Suppressor macrophage (primary cell): ENCODE measurements around the gene LAMTOR5.
"Not testable (repeated sequence)": the region's sequence is repeated elsewhere in the genome, so short reads cannot be mapped to it uniquely, and the experiment has no call there.

ENCODE experiments used
- DNase-seq, 4 experiments: peaks; one replicate each; pipeline ENCODE4 v3.0.0-alpha.2; 2020 to 2022

LAMTOR5 gene

GRCh38 chr1:110426854-110427253 is 19.4 kb upstream of the LAMTOR5 start:
- DNase-seq: peak; percentile 46 to 71 (median 64)

DNA sequence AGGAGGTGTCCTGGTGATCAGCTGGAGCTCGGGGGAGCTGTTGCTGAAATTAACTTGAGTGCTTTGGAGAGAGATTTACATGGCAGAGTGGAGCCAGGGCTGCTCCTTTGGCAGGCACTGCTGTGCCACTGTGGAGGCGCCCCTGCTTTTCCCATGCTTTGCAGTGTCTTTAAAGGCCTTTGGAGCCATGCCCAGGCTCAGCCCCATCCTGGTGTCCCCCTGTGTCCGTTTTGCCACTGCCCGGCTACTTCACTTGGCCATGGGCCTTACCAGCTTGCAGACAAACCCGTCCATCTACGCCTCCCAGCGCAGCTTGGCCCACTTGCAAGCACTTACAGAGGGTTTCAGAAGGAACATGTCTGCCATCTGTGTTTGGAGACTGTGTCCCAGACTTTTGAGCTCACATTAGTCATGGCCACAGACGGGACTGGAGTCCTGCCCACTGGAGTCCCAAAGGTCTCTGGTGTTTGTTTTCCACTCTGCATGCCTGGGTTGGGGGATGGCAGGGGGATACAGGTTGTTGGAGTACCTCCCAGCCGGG is 18.2 kb upstream of the LAMTOR5 start:
- DNase-seq: no peak

DNA sequence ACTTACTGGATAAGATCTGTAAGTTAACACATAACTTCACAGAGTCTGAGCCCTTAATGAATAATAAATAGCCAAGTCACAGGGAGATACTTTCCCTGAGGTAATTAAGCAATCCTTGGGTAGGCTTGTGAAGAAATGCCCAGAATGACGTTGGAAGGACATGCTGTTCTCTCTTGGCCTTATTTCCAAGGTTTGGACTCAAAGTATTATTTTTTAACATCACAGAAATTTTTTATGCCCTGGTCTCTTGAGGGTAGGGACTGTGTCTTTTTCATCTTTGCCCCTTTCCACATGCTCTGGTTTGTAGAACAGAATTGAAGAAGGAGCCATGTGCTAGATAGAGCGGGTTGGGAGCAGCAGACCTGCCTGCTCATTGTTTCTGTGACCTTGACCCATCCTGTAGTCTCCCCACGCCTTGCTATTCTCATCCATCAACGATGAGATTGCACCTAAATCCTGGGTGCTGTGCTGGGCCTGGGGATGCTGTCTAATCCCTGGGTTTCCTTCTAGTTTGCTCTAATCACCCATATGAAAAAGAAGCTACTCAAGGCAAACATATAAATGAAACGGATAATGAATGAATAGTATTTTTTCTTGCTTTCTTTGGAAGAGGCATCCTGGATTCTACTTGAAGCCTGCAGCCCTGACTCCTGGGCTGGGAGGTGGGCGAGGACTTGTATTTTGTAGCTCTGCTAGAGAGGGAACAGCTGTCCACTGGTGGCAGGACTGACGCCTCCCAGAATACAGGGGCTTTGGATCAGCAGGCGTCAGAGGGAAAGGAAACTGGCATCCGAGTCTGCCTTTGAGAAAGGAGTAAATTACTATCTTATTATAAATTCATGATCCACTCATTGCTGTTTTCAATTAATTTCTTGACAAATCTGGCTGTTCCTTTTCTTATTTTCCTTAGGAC is 17.5 kb upstream of the LAMTOR5 start:
- DNase-seq: peak; percentile 45 to 70 (median 62)

- DNase-seq: peak; percentile 82 to 93 (median 90)
Observed at GRCh38 chr1:110420874-110421793, 13.6 kb upstream of the LAMTOR5 start.

DNA sequence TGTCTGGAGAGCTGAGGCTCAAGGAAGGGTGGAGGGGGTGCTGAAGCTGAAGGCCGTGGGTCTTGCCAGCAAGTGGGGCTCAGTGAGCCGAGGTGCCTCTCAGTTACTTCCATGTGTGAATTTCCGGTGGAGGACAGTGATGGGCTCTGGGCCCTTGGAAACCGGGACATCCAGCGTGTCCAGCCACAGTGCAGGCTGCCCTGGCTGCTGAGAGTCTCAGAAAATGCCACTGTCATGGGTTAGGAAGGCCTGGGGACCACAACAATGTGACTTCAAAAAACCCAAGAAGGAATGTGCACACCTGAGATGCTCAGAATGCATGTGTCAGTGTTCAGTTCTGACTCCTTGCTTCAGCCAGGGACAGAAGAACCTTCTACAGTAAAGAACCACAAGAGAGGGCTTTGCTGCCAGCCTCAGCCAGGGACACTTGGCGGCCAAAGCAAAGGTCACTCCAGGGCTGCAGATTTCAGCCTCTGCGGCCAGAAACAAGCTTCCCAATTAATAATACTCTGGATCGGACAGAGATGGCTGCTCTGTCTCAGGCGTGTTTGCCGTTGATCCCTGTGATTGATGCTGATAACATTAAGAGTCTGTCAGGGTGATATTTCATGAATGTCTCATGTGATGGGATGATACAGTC is 12.6 kb upstream of the LAMTOR5 start:
- no peak for DNase-seq

DNA sequence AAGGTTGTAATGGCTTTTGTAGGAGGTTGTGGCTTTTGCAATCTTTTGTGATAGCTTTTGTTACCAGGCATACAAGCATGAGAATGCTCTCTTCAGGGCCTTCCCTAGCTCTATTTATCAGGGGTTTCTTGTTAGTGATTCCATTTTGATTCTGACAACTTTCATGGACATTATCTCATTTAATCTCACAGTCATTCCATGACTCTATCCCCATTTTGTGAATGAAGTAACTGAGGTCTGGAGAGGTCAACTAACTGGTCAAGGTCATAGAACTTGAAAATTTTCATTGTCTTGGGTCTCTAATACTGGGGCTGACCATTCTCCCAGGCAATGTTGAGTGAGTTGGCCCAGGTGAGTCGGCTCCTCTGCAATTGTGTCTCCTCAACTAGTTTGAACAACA is 11.2 kb upstream of the LAMTOR5 start:
- no peak for DNase-seq

GRCh38 chr1:110413045-110413444 is 5.6 kb upstream of the LAMTOR5 start:
- DNase-seq: not testable (repeated sequence)

DNA sequence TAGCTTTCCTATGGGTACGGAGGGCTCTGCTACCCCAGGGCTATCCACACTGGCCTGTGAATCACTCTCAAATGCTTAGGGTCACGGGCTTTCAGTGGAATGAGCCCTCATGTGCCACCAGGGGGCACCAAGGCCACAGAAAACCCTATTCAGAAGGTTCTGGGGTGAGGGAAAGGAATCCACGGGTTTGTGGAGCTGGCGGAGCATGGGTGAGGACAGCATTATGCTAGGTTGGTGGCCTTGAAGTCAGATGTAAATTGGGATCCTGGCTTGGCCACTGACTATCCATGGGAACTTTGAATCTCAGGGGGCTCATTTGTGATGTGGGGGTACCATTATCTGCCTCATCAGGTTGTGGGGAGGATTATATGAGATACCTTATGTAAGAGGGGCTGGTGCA is 5.1 kb upstream of the LAMTOR5 start:
- peak; percentile 92 to 95 (median 94) for DNase-seq

DNA sequence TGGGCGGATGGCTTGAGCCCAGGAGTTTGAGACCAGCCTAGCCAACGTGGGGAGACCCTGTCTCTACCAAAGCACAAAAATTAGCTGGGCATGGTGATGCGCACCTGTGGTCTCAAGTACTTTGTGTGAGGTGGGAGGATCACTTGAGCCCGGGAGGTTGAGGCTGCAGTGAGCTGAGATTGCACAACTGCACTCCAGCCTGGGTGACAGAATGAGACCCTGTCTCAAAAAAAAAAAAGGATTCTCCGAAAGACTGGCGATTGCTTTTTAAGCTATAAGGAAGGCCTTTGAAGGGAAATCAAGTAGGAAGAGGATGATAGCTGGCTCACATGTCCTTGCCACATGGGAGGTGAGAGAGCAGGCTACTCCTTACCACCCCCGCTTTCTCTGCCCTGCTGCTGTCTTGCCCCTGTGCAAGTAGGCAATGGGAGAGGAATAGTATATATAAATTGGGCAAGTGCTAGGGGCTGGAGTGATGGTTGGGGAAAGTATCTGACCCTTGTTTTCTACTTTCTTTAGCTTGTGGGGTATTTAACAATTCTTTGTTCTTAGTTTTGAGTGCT is 3.8 kb upstream of the LAMTOR5 start:
- DNase-seq: peak; percentile 32 to 77 (median 64)

- DNase-seq: no peak
Observed at GRCh38 chr1:110409316-110409715, 1.8 kb upstream of the LAMTOR5 start.

DNA sequence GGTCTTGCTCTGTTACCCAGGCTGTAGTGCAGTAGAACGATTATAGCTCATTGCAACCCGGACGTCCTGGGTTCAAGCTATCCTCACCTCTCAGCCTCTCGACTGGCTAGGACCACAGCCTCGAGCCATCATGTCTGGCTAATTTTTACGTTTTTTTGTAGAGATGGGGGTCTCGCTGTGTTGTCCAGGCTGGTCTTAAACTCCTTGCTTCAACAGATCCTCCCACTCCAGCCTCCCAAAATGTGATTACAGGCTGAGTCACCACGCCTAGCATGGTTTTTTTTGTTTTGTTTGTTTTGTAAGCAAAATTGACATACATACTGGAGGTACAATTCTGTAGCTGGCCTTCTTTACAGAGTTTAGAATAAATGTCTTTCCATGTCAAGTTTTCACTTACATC is 994 bp upstream of the LAMTOR5 start:
- DNase-seq: peak; percentile 28 to 41 (median 38)

GRCh38 chr1:110406407-110406806 is 1.1 kb downstream of the LAMTOR5 start:
- DNase-seq: not testable (repeated sequence)

DNA sequence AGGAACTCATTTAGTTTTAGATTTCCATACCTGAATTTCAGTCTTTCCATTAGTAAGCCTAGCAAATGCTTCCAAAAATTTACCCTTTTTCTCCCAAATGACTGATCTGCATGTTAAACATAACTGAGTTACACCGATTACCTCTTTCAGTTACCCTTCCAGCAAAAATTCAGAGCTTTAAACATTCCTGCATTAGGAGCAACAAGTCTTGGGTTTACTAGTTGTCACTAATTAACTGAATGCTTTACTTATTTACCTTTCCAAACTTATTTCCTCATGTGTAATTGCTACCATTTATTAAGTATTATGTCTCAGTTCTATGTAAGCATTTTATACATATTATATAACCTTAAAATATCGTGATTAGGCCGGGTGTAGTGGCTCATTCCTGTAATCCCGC is 3.1 kb downstream of the LAMTOR5 start:
- DNase-seq: no peak

- no peak for DNase-seq
Observed at GRCh38 chr1:110403805-110404204, 3.7 kb downstream of the LAMTOR5 start.

DNA sequence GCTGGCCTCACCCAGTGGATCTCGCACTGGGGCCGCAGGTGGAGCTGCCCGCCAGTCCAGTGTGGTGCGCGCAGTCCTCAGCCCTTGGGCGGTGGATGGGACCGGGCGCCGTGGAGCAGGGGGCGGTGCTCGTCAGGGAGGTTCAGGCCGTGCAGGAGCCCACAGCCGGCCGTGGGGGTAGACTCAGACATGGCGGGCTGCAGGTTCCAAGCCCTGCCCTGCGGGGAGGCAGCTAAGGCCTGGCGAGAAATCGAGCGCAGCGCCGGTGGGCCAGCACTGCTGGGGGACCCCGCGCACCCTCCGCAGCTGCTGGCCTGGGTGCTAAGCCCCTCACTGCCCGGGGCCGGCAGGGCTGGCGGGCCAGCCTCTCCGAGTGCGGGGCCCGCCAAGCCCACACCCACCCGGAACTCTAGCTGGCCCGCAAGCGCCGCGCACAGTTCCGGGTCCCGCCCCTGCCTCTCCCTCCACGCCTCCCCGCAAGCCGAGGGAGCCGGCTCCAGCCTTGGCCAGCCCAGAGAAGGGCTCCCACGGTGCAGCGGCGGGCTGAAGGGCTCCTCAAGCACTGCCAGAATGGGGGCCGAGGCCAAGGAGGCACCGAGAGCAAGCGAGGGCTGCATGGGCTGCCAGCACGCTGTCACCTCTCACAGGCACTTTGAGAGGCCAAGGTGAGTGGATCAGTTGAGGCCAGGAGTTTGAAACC is 11.1 kb downstream of the LAMTOR5 start:
- DNase-seq: not testable (repeated sequence)

DNA sequence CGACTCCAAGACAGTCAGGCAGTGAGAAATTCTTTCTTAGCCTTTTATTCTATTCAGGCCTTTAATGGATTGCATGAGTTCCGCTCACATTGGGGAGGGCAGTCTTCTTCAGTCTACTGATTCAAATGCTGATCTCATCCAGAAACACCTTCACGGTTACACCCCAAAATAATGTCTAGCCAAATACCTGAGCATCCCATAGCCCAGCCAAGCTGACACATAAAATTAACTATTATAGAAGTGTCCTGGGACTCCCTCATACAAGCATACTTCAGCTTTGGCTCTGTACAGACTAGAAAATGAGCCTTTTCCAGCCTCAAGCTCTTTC is 13.0 kb downstream of the LAMTOR5 start:
- no peak for DNase-seq

DNA sequence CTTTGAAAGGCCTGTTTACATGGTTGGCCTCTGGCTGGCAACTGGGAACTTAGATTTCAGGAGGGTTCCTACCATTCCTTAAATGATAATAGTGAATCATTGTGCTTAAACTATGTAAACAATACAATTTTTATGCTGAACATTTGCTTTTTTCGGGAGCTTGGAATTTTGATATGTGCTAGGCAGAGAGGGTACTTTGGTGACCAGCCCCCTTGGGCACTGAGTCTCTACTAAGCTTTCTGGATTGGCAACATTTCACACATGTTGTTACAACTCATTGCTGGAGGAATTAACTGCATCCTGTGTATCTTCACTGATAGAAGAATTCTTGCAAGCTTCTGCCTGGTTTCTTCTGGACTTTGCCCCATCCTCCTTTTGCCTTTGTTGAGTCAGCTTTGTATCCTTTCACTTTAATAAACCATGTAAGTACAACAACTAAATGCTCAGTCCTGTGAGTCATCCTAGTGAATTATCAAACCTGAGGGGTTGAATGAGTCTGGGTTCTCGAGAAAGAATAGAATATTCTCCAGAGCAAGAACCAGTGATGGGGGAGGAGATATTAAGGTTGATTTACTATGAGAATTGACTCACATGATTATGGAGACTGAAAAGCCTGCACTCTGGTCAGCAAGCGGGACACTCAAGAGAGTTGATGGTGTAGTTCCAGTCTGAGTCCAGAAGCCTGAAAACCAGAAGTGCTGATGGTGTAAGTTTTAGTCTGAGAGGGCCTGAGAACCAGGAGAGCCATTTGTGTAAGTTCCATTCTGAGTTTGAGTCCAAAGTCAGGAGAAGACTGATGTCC is 13.6 kb downstream of the LAMTOR5 start:
- DNase-seq: no peak

DNA sequence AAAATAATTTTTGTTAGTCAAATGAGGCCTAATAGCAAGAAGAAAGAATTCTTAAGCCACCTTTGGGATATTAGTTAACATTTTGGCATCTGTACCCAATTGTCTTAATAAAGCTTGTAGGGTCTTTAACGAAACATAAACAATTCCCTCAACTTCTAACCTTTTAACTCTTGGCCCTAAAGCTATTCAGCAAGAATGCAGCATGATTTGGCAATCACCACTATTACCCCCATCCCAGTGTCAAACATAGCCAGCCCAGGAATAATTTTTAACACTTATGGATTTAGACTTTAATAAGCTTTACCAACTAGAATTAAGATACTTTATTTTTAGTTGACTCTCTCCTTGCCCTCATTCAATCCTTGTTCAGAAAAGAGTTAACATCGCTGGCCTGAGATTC is 14.2 kb downstream of the LAMTOR5 start:
- DNase-seq: no peak

DNA sequence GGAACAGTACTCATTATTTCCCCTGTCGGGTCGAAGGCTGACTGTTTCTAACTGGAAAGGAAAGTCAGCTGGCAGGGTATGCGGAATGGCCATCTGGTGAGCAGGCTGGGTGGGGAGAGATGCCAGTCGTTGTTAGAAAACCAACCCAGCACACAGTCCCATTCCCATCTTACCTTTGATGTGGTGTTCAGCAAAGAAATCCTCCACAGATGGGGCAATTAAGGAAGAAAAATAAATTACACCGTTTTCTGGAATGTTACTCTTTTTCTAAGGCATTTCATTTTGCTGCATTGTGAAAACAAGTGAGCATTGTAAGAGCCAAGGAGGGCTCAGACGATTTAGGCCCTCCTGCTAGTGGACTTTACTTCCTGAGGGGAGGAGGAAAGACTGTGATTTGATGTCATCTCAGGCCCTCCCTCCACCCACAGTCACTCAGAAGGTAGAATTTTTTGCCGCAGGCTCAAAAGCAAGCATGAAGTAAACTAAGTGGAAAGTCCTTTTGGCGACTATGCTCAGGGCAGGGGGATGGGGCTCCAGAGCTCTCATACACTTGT is 16.7 kb downstream of the LAMTOR5 start, which contains the start of gene SLC16A4:
TSS of gene SLC16A4 (minus strand) at position 335 of the 554 bp plus-strand sequence. CDS start 1,703 bp downstream, outside the sequence.
- no peak for DNase-seq

GRCh38 chr1:110390096-110390495 is 17.4 kb downstream of the LAMTOR5 start:
- DNase-seq: no peak
